IPS-NIHi7 (cell line): ENCODE measurements around the gene EXOSC1.
A peak's percentile ranks its signal among the peaks of the same experiment; 100 is the strongest.
"Not testable (repeated sequence)": the region's sequence is repeated elsewhere in the genome, so short reads cannot be mapped to it uniquely, and the experiment has no call there.

ENCODE experiments used
- DNase-seq: peaks from one replicate; pipeline ENCODE4 v3.0.0; 2012; ENCODE audit warnings: mixed read lengths; ENCODE audit errors: extremely low spot score

EXOSC1 gene, protein sequence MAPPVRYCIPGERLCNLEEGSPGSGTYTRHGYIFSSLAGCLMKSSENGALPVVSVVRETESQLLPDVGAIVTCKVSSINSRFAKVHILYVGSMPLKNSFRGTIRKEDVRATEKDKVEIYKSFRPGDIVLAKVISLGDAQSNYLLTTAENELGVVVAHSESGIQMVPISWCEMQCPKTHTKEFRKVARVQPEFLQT

DNA sequence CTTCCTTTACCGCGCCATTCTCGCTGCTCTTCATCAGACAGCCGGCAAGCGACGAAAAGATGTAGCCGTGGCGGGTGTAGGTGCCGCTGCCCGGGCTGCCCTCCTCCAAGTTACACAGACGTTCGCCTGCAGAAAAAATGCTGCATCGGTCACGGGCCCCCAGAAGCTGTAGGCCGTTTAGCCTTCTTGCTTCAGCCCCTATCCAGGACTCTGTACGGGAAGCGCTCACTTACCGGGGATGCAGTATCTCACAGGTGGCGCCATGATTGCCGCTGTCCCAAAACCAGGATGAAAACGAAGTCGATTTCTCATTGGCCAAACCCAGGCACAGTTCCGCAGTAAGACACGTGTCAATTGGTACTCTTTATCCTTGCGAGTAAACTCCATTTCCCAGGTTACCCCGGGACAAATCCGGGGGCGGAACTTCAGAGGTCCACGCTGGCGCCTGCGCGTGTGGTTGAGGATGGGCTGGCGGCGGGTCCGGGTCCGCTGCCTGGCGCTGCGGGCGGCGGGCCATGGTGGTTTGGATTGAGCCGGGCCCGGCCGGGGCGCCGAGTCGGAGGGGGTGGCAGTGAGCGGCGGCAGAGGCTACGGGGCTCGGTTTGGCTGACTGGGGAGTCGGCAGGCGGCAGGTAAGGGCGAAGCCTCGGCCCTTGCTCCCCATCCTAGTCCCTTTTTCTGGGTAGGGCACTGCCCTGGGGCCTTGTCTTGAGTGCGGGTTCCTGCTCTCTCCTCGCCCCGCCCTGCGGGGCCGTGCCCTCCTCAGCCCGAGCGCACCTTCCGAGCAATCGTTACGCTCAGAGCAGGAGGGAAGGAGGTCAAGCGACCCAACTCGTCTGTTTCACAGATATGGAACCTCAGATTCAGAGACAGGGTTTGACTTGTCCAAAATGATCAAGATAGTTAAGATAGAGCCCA, at the start of gene EXOSC1, which contains the start of gene ZDHHC16:
Gene EXOSC1 (minus strand): TSS at position 285 of the 918 bp plus-strand sequence. CDS start 21 bp downstream, at position 264.
Gene ZDHHC16 (plus strand): TSS at position 454 of the 918 bp plus-strand sequence. CDS start 5,501 bp downstream, outside the sequence.
- peak; percentile 99 for DNase-seq

DNA sequence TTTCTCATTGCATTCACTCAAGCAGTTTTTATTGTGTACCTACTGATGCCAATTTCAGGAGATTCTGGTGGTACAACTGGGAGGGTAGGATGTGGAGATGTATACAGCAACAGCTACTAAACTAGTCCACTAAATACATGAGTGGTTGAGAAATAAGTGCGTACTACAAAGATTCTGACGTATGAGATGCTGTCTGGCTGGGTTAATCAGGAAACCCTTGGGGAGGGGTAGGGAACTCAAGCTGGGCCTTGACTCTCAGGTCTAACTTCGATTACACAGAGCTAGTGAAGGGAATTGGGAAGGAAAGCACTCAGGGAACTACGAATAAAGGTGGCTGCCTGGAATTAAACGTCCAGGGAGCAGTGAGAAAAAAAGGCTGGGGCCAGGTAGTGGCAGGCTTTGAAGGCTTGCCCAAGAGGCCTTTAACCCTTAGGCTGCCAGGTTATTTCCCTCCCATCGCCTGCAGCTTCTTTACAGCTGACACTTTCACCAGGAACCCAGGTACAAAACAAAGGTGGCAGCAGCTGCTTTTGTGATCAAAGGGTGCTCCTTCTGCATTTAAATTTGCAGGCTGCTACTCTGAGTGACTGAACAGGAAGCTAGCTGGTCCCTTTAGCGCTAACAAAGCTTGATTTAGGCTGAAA, 49.2 kb upstream of the EXOSC1 start:
- peak; percentile 50 for DNase-seq

DNA sequence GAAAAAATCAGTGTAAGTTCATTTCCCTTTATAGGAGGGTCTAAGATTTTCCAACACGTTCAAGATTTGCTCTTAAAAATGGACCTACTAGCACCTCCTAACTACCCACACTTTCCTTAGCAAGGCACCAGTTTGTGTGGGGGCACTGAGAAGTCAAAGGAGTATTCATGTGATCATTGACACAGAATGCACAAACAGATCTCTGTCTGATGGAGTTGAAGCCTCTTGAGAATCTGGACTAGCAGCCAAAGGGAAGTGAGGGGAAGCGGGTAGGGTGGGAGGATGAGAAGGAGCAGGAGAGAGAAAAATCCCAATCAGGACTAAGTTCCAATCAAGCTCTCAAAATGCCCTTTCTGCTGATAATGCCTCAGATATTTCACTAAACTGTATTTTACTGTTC, 48.3 kb upstream of the EXOSC1 start:
- no peak for DNase-seq

DNA sequence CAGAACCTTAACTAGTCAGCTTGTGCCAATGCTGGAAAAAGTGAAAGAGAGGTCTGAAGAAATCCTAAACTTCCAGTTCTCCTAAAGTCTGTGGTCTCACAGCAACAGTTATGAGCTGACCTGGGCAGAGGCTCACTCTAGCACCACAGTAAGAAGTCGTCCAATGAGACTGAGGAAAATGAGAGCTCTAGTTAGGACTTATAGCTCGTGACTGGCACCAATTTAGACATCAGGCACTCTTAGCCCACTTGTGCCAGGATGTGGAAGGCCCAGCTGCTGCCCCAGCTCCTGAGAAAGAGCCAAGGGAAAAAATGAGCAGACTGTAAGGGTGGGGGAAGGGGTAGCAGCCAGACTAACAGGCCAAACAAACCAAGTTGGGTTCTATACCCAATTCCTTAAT, 44.8 kb upstream of the EXOSC1 start:
- DNase-seq: no peak

DNA sequence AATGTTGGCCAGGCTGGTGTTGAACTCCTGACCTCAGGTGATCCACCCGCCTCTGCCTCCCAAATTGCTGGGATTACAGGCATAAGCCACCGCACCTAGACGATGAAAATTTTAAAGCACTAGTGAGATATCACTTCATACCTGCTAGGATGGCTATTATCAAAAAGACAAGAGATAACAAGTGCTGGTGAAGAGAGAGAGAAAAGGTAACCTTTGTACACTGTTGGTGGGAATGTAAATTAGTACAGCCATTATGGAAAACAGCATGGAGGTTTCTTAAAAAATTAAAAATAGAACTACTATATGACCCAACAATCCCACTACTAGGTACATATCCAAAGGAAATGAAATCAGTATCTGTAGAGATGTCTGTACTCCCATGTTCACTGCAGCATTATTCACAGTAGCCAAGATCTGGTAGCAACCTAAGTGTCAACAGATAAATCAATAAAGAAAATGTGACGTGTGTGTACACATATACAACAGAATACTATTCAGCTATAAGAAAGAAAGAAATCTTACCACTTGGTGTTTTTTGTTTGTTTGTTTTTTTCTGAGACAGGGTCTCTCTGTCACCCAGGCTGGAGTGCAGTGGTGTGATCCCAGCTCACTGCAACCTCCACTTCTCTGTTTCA, 40.0 kb upstream of the EXOSC1 start:
- DNase-seq: no peak

DNA sequence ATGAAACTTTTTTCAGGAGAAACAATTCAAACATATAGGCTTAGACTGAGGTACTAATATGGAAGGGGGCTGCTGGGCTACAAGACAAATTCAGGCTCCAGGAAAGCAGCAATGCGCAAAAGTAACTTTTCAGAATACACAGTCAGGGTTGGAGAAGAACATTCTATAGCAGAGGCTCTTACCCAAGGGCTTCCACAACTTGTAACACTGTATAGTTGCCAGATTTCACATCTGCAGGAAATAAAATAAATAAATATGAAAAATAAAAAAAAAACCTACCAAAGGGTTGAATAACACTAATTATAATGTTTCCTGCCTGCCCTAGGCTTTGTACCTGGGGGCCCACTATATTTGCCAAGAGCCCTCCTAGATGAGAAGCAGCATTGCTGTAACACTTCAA, 38.1 kb upstream of the EXOSC1 start:
- no peak for DNase-seq

DNA sequence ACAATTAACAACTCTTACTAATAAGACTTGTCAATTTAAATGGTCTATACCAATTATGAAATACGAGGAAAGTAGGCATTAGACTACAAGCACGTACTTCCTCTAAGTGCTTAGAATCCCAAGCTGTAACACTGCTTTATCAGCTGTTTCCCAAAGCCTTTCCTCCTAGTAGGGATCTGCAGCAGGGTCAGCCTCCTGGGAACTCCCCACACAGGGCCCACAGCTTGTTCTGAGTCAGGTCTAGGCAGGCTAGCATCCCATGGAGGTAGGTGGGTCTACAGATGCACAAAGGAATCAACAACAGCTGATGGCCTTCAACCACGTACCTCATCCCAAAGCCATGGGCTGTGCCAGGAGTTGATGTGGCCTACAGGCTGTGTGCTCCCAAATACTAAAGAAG, 37.7 kb upstream of the EXOSC1 start:
- no peak for DNase-seq

DNA sequence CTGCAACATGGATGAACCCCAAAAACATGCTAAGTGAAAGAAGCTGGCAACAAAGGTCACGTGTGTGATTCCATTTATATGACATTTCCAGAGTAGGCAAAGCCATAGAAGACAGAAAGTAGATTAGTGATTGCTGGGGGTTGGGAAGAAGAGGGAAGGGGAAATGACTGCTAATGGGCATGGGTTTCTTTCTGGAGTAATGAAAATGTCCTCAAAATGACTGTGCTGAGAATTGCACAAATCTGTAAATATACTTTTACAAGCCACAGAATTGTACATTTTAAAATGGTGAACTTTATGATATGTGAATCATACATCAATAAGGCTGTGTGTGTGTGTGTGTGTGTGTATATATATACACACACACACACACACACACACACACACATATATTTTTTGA, 36.6 kb upstream of the EXOSC1 start:
- no peak for DNase-seq

DNA sequence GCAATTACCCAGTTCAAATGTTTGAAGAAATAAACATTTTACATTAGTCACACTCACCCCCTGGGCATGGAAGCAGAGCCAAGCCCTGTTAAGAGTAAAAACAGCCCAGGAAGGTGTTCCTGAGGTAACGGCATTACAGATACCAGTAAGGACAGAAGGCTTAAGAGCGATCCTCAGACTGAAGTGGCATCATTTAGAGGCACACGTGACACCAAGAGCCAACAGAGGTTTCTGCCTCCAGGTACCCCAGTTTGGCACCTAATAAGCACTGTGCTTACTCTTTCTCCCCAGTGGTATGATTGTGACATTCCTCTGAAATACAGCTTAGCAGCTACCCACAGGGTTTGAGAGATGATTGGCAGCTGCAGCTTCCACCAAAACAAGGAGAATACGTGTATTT, 35.3 kb upstream of the EXOSC1 start:
- DNase-seq: no peak

DNA sequence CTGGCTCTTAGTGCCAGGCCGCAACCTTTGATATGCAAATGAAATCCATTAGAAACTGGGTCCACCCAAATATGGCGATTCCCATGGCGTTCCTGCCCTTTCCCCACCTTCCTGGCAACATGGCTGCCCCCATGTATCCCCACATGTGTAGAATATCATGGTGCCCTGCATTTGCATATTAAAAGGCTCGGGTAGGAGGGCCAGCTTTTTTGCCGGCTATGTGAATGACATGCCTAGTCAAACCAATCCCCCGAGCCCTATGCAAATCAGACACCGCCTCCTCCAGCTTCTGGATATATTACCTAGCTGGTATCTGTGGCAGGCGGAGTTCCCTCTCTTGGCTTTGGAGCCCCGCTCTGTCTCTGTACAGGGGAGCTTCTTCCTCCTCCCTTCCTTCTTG, 34.1 kb upstream of the EXOSC1 start:
- peak; percentile 80 for DNase-seq

DNA sequence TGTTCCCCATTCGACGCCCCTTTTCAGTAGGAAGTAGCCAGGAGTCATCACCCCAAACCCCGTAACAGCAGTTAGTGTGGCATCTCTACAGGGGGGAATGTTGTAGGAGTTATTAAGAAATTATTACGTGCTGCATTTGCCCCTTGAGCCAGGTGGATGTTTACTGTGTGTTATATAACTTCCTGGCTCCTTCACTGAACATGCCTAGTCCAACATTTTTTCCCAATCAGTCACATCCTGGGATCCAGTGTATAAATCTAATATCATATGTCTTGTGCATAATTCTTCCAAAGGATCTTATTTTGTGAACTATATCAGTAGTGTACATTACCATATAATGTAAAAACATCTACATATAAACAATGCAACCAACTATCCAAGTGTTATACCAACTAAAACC, 33.6 kb upstream of the EXOSC1 start:
- DNase-seq: not testable (repeated sequence)

DNA sequence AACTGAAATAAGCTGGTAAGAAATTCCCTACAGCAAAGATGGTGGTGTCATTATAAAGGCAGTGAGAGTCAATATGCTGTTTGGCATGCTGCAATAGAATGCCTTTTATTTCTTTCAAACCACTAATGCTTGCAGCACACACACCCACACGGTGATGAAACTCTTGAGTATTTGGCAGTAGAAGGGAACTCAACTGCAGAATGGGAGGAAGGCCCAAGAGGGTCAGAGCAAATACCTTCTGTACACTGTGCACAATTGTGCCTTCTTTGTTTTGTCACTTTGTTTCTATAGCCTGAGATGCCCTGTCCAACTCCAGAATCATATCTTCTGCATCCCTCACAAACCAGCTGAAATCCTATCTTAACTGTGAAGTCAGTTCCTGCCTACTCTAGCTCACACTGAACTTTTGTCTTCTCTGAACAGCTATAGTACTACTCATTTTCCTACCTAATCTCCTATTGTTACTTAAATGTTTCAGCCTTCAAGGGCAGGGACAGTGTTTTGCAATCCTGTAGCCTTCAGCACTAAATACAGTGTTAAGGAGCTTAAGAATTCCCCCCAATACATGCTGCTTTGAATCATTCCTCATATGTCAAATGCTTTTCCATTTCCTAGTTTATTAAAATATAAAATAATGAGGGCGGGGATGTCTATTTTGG, 30.3 kb upstream of the EXOSC1 start:
- DNase-seq: no peak

DNA sequence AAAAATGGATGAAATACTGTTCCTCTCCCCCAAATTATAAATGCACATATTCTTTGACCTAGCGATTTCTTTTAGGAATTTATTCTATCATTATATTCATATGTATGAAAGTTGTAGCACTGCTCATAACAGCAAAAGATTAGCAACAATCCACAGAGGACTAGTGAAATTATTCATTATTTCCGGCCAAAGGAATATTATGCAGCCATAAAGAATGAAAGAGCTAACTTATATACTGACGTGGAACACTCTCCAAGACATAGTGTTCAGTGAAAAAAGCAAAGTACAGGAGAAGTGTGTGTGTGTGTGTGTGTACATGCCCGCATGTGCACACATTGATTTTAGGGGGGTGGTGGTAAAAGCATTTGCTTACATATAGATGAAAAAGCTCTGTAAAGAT, 29.1 kb upstream of the EXOSC1 start:
- DNase-seq: no peak

DNA sequence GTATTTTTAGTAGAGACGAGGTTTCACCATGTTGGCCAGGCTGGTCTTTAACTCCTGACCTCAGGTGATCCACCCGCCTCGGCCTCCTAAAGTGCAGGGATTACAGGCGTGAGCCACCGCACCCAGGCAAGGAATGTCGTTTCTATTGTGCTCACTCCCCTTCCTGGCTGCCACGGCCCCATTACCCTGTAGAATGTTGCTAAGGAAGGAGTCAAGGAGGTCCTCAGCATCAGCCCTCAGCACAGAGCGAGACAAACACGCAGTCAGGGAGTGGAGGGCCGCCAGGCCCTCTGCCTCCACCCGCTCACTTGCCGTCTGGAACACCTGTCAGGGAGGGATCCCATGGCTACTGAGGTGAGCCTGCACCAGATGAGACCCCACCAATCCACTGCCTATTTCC, 23.0 kb upstream of the EXOSC1 start:
- not testable (repeated sequence) for DNase-seq

DNA sequence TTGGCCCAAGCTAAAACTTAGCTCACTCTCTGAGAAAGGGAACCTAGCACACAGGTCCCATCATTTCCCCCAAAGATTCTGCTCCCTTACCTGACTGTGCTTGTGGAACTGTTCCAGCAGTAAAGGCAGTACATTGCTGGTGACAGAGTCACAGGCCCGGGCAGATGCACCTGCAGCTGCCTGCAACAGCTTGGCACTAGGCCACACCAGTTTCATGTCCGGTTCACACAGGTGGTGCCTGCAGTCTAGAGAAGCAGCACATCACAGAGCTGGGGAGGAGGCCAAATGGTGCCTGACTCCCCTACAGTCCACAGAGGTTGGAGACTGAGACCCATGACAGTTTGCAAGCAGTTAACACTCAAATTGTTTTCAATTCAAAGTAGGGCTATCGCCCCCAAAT, 22.4 kb upstream of the EXOSC1 start:
- DNase-seq: no peak

DNA sequence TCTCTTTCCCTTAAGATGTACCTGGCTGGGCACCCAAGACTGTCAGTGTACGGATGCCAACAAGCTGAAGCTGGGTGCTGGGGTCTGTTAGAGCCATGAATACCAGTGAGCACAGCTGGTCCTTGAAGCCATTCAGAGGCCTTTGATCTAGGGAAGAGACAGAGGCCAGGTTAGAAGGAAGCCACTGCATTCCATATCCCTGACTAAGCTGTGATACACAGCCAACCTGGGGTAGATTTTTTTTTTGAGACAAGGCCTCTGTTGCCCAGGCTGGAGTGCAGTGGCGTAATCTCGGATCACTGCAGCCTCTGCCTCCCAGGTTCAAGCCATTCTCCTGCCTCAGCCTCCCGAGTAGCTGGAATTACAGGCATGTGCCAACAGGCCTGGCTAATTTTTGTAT, 20.9 kb upstream of the EXOSC1 start:
- DNase-seq: no peak

DNA sequence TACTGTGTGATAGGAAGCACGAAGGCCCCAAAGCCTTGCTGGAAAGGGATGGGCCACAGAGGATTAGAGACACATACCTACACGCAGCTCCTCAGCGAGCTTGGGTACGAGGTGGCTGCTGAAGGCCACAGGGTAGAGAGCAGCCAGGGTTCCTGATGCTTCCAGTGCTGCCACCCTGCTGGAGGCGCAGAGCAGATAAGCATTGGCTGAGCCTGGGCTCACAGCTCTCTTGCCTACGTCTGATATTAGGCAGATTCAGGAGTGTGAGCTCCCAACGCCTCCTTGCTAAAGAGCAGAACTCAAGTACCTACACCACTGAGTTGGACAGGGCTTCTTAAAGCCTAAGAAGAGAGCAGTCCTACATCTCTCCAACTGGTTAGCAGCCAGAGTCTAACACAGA, 20.2 kb upstream of the EXOSC1 start:
- no peak for DNase-seq

DNA sequence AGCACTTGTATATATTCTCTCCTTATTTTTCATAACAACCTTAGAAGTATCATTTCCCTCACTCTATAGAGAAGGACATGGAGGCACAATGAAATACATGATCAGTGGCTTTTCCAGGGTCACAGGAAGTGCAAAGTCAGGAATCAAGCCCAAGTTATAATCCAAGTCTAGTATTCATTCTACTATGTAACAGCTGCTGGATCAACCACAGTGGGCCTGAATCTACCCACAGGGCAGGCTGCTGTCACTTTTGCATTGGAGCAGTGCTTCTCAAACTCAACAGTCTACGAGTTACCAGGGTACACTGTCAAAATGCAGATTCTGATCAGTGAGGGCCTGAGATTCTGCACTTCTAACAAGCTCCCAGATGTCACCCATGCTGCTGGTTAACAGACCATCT, 18.4 kb upstream of the EXOSC1 start:
- no peak for DNase-seq

DNA sequence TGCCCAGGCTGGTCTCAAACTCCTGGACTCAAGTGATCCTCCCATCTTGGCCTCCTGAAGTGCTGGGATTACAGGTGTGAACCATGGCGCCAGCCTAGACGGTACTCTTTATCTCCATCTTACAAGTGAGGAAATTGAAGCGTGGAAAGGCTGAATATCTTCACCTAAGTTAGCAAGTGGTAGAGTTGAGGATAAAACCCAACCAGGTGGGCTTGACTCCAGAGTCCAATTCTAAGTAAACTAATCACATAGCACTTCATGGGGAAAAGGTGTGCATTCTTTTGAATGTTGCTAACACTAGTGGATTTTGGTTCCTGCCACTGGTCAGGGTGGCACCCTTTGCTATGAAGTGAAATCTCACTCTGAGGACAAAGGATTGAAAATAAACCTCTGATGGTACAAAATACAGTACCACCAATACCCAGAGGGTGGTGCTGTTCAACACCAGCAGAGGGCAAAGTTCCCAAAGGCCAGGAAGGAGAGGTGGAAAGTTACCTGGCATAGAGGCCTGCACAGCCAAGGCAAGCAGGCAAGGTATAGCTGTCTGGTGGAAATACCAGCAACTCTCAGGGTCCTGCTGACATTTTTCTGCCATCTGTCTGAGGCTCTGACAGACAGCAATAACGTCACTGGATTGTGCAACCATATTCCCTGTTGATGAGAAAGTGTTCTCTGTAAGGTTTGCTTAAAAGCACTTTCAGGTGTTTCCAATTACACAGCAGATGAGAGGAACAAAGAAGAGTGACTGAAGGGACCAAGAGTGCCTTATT, 17.7 kb upstream of the EXOSC1 start:
- DNase-seq: peak; percentile 85

DNA sequence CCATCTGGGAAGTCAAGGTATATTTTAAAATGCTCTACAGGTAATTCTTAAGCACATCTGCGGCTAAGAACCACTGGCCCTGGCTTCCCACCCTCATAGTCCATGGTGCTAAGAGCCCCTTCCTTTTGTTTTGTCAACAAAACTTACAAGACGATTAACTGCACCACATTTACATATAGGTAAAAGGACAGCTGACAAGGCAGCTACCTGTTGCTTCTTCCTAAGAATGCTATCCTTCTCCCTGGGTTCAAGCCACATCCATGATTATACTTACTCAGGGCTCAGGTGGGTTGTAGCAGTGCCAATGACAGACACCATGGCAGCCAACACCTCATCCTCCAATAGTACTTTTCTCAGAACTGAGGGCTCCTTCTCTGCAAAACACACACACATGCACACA, 16.5 kb upstream of the EXOSC1 start:
- DNase-seq: no peak

DNA sequence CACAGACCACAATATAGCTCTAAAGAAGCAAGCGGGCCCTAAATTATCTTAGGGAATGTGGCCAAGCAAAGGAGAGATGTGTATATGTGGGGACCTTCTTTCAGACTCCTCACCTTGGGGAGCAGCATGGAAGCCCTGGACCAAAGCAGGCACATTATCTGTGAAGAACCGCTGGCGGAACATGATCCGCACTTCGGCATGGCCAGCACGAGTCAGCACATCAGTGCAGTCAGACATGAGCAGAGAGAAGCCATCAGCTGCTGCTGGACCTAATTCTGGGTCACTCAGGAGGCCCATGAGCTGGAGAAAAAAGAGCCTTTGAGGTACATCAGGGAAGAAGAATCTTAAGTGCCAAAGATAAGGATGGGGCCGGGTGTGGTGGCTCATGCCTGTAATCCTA, 14.1 kb upstream of the EXOSC1 start:
- no peak for DNase-seq
